Testis (tissue), 3 donors: ENCODE results near the gene ARAP2. TPM values are rescaled to one million over a fixed set of nuclear protein-coding genes. Genes with fewer than 3 reads are reported as not detected.
A peak's percentile ranks its signal among the peaks of the same experiment; 100 is the strongest.

ENCODE experiments used
- DNase-seq: peaks from one replicate; pipeline ENCODE4 v3.0.0-alpha.2; 2019
- H3K27ac ChIP-seq, 2 donors: fragments of 200-600 bp; sonication (generic); one replicate each; pipeline ENCODE4 v1.5.1; 2019
- H3K27me3 ChIP-seq: fragments of 200-600 bp; sonication (generic); one replicate; pipeline ENCODE4 v1.5.1; 2019
- H3K36me3 ChIP-seq: fragments of 200-600 bp; sonication (generic); one replicate; pipeline ENCODE4 v1.5.1; 2017; ENCODE audit warnings: low read depth; ENCODE audit errors: missing control alignments
- H3K4me1 ChIP-seq: fragments of 200-600 bp; sonication (generic); one replicate; pipeline ENCODE4 v1.5.1; 2019
- H3K4me3 ChIP-seq, 2 donors: fragments of 200-600 bp; sonication (generic); one replicate each; pipeline ENCODE4 v1.5.1; 2017 to 2019
- H3K9me3 ChIP-seq: fragments of 200-600 bp; sonication (generic); one replicate; pipeline ENCODE4 v1.5.1; 2017
- POLR2A ChIP-seq: fragments of 450-650 bp; IDR thresholded peaks from one replicate; pipeline ENCODE4 v1.6.1; 2017; ENCODE audit warnings: antibody characterized with exemption, mild to moderate bottlenecking, moderate library complexity
- WGBS, 2 donors: methylation state at CpG; one replicate each; pipeline ENCODE4 v1.1.5; 2018; 5-methylcytosine and 5-hydroxymethylcytosine counted together
- intact Hi-C: fragments of 100-400 bp; cut with DNase I; formaldehyde crosslinking; loops from one replicate; pipeline ENCODE4 v1.15.1; 2023; ENCODE audit warnings: low total_unique reads
- polyA plus RNA-seq: library from polyadenylated mRNA; stranded (reverse); fragments of 350-450 nt; fragmentation: Illumina TruSeq; extraction: RNeasy Lipid Tissue Mini Kit (QIAGEN cat#74804); gene quantifications from one replicate; pipeline ENCODE4 v1.2.3, GENCODE V29; 2014; ENCODE audit warnings: low read depth, low replicate concordance; ENCODE audit not compliant: insufficient read depth
- total RNA-seq, 2 donors: library from RNA; depleted of rRNA; stranded (reverse); fragments of >200 nt; gene quantifications; one replicate each; pipeline ENCODE4 v1.2.3, GENCODE V29; 2016
- TF ChIP-seq, protein P1 (sequence below), 3 experiments: fragments of 450-650 bp in 2 of 3; fragments of 200-600 bp in 1 of 3; sonication (generic) in 1 of 3; IDR thresholded peaks; one replicate each; pipeline ENCODE4 v1.5.1; 2016 to 2019; ENCODE audit warnings: antibody characterized with exemption in 3 of 3, mild to moderate bottlenecking in 2 of 3, moderate library complexity in 1 of 3

ARAP2 gene
- total and polyA plus RNA-seq, 3 donors from 2014 or later, result 10.9 to 91.0 (median 81.1) TPM

DNA sequence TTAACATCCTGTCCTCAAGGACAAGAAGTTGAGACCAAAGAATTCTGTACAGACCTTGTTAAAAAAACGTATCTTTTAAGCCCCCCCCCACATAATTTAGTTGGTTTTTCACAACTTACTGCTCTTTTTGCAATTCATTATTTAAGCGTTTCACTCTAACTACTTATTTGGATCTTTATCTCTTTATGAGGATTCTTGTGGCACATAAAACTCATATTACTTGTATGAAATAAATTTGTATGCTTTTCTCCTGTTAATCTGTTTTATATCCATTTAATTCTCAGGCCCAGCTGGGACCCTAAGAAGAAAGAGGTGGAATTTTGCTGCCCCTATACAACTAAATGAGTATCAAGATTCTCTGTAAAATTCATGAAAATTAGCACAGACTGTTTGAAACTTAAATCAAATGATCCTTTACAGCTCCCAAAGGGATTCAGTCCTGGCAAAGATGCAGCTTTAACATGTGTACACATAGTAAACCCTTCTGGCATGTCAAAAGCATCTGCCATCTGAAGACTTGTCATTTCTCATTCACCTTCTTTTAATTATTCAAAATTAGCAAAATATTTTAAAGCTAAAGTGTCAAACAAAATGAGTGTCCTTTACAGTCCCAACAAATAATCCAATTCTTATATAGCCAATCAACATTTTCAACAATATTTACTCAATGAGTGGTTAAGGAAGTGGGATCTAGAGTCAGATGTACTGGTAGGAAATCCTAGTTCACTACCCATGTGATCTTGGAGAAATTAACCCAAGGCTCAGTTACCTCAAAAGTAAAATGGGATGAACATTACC is 17.7 kb downstream of the ARAP2 start:
- 26 to 61% methylated on average over 2 of the region's 2 CpGs for WGBS, 2 donors
- Histone ChIP-seq H3K27me3 (no peaks in the 10 kb centered on the region), H3K9me3 (no peaks in the 10 kb centered on the region), H3K4me3 (no peak overlapping the region), H3K27ac (no peak overlapping the region), H3K36me3 (no peaks in the 10 kb centered on the region), H3K4me1 (peaks cover 13% of the 10 kb centered on the region)
- no peak for DNase-seq
- intact Hi-C loops, result no loop called here
- TF ChIP-seq POLR2A, result no peak
- TF ChIP-seq, protein P1, sequence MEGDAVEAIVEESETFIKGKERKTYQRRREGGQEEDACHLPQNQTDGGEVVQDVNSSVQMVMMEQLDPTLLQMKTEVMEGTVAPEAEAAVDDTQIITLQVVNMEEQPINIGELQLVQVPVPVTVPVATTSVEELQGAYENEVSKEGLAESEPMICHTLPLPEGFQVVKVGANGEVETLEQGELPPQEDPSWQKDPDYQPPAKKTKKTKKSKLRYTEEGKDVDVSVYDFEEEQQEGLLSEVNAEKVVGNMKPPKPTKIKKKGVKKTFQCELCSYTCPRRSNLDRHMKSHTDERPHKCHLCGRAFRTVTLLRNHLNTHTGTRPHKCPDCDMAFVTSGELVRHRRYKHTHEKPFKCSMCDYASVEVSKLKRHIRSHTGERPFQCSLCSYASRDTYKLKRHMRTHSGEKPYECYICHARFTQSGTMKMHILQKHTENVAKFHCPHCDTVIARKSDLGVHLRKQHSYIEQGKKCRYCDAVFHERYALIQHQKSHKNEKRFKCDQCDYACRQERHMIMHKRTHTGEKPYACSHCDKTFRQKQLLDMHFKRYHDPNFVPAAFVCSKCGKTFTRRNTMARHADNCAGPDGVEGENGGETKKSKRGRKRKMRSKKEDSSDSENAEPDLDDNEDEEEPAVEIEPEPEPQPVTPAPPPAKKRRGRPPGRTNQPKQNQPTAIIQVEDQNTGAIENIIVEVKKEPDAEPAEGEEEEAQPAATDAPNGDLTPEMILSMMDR (IDR thresholded peaks at IDR 0.05), result no peak

DNA sequence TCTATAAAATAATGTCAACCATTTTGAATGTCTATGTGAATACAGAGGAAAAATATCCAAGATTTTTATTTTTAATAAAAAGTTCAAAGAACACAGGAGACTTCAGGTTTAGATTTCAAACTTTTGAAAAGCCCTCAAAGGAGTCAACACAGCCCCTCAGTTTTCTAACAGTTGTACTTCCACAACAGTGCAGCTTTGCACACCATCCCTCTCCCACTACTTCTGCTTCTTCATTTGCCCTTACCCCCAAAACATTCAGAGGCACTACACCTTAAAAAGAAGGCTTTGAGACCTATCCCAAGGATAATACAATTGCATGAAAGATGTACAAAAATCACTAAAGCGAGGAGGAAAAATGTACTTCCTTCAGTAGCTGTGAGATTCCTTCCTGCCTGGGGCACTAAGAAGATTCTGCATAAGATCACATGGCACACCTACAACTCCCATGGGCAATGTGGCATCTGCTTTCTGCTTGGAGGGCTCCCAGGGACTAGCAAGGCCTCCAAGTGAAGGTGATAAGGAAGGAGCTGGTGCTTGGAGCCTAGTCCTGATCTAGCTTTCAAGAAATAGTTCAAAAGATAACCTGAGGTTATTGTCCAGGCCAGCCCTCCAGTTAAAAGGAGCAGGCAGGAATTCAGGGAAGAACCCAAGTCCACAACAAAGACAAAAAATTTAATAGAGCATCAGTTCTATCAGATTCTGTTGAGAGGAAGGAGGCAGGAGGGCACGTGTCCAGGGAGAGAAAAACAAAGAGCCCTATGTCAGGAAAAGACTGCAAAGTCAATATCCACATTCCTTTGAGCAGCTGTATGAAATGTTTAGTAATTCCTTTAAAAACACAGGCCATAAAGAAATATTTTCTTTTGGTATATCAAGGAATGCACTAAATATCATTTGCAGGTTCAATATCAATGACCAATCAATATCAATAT is 19.1 kb downstream of the ARAP2 start:
- Histone ChIP-seq H3K27ac (no peak overlapping the region), H3K27me3 (no peaks in the 10 kb centered on the region), H3K9me3 (no peaks in the 10 kb centered on the region), H3K4me1 (peaks cover 13% of the 10 kb centered on the region), H3K36me3 (no peaks in the 10 kb centered on the region), H3K4me3 (no peak overlapping the region)
- WGBS, 2 donors, result 21 to 43% methylated on average over 2 of the region's 2 CpGs
- intact Hi-C loops, result no loop called here
- DNase-seq, result peak; percentile 60
- no peak for TF ChIP-seq POLR2A
- TF ChIP-seq, protein P1 (IDR thresholded peaks at IDR 0.05), result no peak

DNA sequence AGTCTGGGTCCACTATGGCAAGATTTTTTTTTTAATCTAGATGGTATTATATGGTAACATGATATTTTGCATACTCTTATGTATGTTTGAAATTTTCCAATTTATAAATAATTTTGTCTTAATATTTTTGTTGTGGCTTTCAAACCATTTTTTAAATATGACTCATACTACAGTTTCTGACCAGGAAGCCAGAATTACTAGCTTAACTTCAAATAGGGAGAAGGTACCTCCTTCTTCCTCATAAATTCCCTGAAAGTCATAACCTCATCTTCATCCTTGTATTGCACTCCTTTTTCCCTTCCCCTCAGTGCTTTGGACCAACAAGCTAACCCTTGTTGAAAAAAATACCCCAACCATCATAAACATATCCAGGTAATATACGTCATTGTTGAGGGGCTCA is 21.6 kb downstream of the ARAP2 start:
- Histone ChIP-seq H3K4me1 (peaks cover 13% of the 10 kb centered on the region), H3K27me3 (no peaks in the 10 kb centered on the region), H3K27ac (no peak overlapping the region), H3K9me3 (no peaks in the 10 kb centered on the region), H3K36me3 (no peaks in the 10 kb centered on the region), H3K4me3 (no peak overlapping the region)
- TF ChIP-seq POLR2A, result no peak
- TF ChIP-seq, protein P1 (IDR thresholded peaks at IDR 0.05), result no peak
- intact Hi-C loops, result no loop called here
- no peak for DNase-seq
- WGBS, 2 donors, result 80 to 88% methylated on average over 1 of the region's 1 CpG

DNA sequence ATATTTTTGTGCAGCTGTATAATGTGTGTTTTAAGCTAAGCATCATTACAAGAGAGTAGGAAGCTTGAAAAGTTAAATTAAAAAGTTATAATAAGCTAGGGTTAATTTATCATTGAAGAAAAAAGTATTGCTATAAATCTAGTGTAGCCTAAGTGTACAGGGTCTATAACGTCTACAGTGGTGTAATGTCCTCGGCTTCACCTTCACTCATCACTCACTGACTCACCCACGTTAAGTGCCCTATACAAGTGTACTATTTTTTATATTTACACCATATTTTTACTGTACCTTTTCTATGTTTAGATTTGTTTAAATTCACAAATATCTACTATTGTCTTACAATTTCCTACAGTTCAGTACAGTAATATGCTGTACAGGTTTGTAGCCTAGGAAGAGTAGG is 23.5 kb downstream of the ARAP2 start:
- H3K36me3 ChIP-seq, result no peaks in the 10 kb centered on the region
- WGBS, 2 donors, result 71 to 73% methylated on average over 3 of the region's 3 CpGs
- intact Hi-C loops, result no loop called here
- TF ChIP-seq, protein P1 (IDR thresholded peaks at IDR 0.05), result no peak
- TF ChIP-seq POLR2A, result no peak
- H3K4me3 ChIP-seq, result no peak overlapping the region
- no peak overlapping the region for H3K27ac ChIP-seq
- peaks cover 8% of the 10 kb centered on the region for H3K4me1 ChIP-seq
- no peaks in the 10 kb centered on the region for H3K9me3 ChIP-seq
- H3K27me3 ChIP-seq, result no peaks in the 10 kb centered on the region
- no peak for DNase-seq
